NCI-H1694 treated with DMSO at 0.1 percent for 48 hours (cell line): Measurements from ENCODE around the gene GPRIN2.
"Not testable (repeated sequence)": the region's sequence is repeated elsewhere in the genome, so short reads cannot be mapped to it uniquely, and the experiment has no call there.

Source experiments
- DNase-seq: peaks from one replicate; lab custom pipeline; 2025; lab: John Stamatoyannopoulos, UW

GPRIN2 gene

GRCh38 chr10:46520381-46520780 lies 36.1 kb downstream of the GPRIN2 start:
- DNase-seq: no peak

- DNase-seq: no peak
Measured at GRCh38 chr10:46518028-46518725, 38.3 kb downstream of the GPRIN2 start.

- DNase-seq: no peak
Measured at GRCh38 chr10:46517541-46517940, 38.9 kb downstream of the GPRIN2 start.

- DNase-seq: peak; percentile 18
Measured at GRCh38 chr10:46516660-46517416, 39.6 kb downstream of the GPRIN2 start.

- no peak for DNase-seq
Measured at GRCh38 chr10:46515793-46516192, 40.7 kb downstream of the GPRIN2 start.

GRCh38 chr10:46515366-46515765 lies 41.1 kb downstream of the GPRIN2 start:
- no peak for DNase-seq

GRCh38 chr10:46514899-46515298 lies 41.6 kb downstream of the GPRIN2 start:
- no peak for DNase-seq

GRCh38 chr10:46514431-46514861 lies 42.0 kb downstream of the GPRIN2 start:
- DNase-seq: no peak

GRCh38 chr10:46513333-46513732 lies 43.1 kb downstream of the GPRIN2 start:
- not testable (repeated sequence) for DNase-seq

GRCh38 chr10:46512725-46513124 lies 43.7 kb downstream of the GPRIN2 start:
- not testable (repeated sequence) for DNase-seq

- DNase-seq: not testable (repeated sequence)
Measured at GRCh38 chr10:46512002-46512401, 44.5 kb downstream of the GPRIN2 start.
